HEK293 (cell line): ENCODE data around the gene CLDN7.

Experiments used
- CTCF ChIA-PET: fragments of 350-600 bp; formaldehyde crosslinking; extraction: SDS; loops from one replicate; lab custom pipeline; 2021; ENCODE audit warnings: antibody characterized with exemption; lab: Yijun Ruan, JAX
- POLR2A ChIA-PET: fragments of 300-600 bp; formaldehyde crosslinking; extraction: SDS; loops from one replicate; lab custom pipeline; 2020; ENCODE audit warnings: antibody characterized with exemption, inconsistent platforms; lab: Yijun Ruan, JAX
- H3K27ac ChIP-seq: fragments of 200-500 bp; sonication (Bioruptor generic); 2 replicates; pipeline ENCODE4 v1.5.1; 2014; ENCODE audit warnings: low read depth, low read length, control low read depth, inconsistent platforms; ENCODE audit errors: extremely low read depth
- H3K36me3 ChIP-seq, 2 experiments: fragments of 200-500 bp in 1 of 2; sonication (Bioruptor generic) in 1 of 2; 1 replicate in 1 of 2; 2 replicates in 1 of 2; pipeline ENCODE4 v1.5.1; 2014 to 2017; ENCODE audit warnings: inconsistent platforms in 2 of 2, low read length in 2 of 2; ENCODE audit not compliant: control insufficient read depth in 2 of 2, insufficient read depth in 1 of 2
- H3K4me1 ChIP-seq: fragments of 200-500 bp; sonication (Bioruptor generic); 2 replicates; pipeline ENCODE4 v1.5.1; 2014; ENCODE audit warnings: mild to moderate bottlenecking, low read length, inconsistent platforms; ENCODE audit not compliant: control insufficient read depth, insufficient read depth
- H3K4me3 ChIP-seq: 2 replicates; pipeline ENCODE4 v1.5.1; 2011; ENCODE audit warnings: low read depth, mild to moderate bottlenecking, control low read depth, low read length, moderate library complexity
- H3K9me3 ChIP-seq: fragments of 200-500 bp; sonication (Bioruptor generic); 2 replicates; pipeline ENCODE4 v1.5.1; 2014; ENCODE audit warnings: low read depth, low read length, inconsistent platforms; ENCODE audit not compliant: control insufficient read depth, insufficient read depth
- KLF10 ChIP-seq: fragments of 450-650 bp; IDR thresholded peaks from 2 replicates; pipeline ENCODE4 v1.5.1; 2018; ENCODE audit warnings: missing biosample characterization, mild to moderate bottlenecking, missing genetic modification characterization
- MYNN ChIP-seq: fragments of 450-650 bp; formaldehyde crosslinking; IDR thresholded peaks from 2 replicates; pipeline ENCODE4 v1.5.1; 2016; ENCODE audit warnings: missing biosample characterization, missing genetic modification characterization, borderline replicate concordance
- PRDM4 ChIP-seq: fragments of 450-650 bp; formaldehyde crosslinking; IDR thresholded peaks from 2 replicates; pipeline ENCODE4 v1.5.1; 2017; ENCODE audit warnings: missing biosample characterization, missing genetic modification characterization
- TRIM28 ChIP-seq: IDR thresholded peaks from 2 replicates; pipeline ENCODE4 v1.6.1; 2011; ENCODE audit warnings: low read length, control low read depth, borderline replicate concordance
- YY2 ChIP-seq: fragments of 450-650 bp; formaldehyde crosslinking; IDR thresholded peaks from 2 replicates; pipeline ENCODE4 v1.5.1; 2016; ENCODE audit warnings: missing biosample characterization, missing genetic modification characterization
- ZBTB17 ChIP-seq: fragments of 450-650 bp; formaldehyde crosslinking; IDR thresholded peaks from 2 replicates; pipeline ENCODE4 v1.5.1; 2016; ENCODE audit warnings: missing biosample characterization, missing genetic modification characterization
- ZBTB48 ChIP-seq: fragments of 450-650 bp; formaldehyde crosslinking; IDR thresholded peaks from 2 replicates; pipeline ENCODE4 v1.5.1; 2016; ENCODE audit warnings: missing biosample characterization, missing genetic modification characterization
- ZBTB6 ChIP-seq: fragments of 450-650 bp; formaldehyde crosslinking; IDR thresholded peaks from 2 replicates; pipeline ENCODE4 v1.5.1; 2017; ENCODE audit warnings: missing biosample characterization, missing genetic modification characterization
- ZFHX2 ChIP-seq: fragments of 450-650 bp; formaldehyde crosslinking; conservative IDR thresholded peaks from 2 replicates; pipeline ENCODE4 v1.5.1; 2016; ENCODE audit warnings: missing biosample characterization, missing genetic modification characterization
- ZFP41 ChIP-seq: fragments of 450-650 bp; formaldehyde crosslinking; IDR thresholded peaks from 2 replicates; pipeline ENCODE4 v1.5.1; 2016; ENCODE audit warnings: missing biosample characterization, missing genetic modification characterization, borderline replicate concordance
- ZNF112 ChIP-seq: fragments of 450-650 bp; formaldehyde crosslinking; IDR thresholded peaks from 2 replicates; pipeline ENCODE4 v1.5.0; 2017; ENCODE audit warnings: missing biosample characterization, missing genetic modification characterization
- ZNF146 ChIP-seq: fragments of 450-650 bp; formaldehyde crosslinking; IDR thresholded peaks from 2 replicates; pipeline ENCODE4 v1.5.1; 2016; ENCODE audit warnings: missing biosample characterization, missing genetic modification characterization
- ZNF24 ChIP-seq: fragments of 450-650 bp; formaldehyde crosslinking; IDR thresholded peaks from 2 replicates; pipeline ENCODE4 v1.5.1; 2016; ENCODE audit warnings: missing biosample characterization, missing genetic modification characterization
- ZNF274 ChIP-seq, 2 experiments: fragments of 200-500 bp in 1 of 2; fragments of 450-650 bp in 1 of 2; sonication (Bioruptor generic) in 1 of 2; formaldehyde crosslinking in 1 of 2; IDR thresholded peaks; 2 replicates each; pipeline versions ENCODE4 v1.5.1 to v1.6.1; 2014 to 2016; ENCODE audit warnings: borderline replicate concordance in 1 of 2, inconsistent platforms in 1 of 2, low read length in 1 of 2, missing biosample characterization in 1 of 2, missing genetic modification characterization in 1 of 2
- ZNF350 ChIP-seq: fragments of 450-650 bp; formaldehyde crosslinking; IDR thresholded peaks from 2 replicates; pipeline ENCODE4 v1.5.0; 2017; ENCODE audit warnings: missing biosample characterization, mild to moderate bottlenecking, missing genetic modification characterization
- ZNF514 ChIP-seq: fragments of 450-650 bp; formaldehyde crosslinking; IDR thresholded peaks from 2 replicates; pipeline ENCODE4 v1.5.1; 2016; ENCODE audit warnings: missing biosample characterization, missing genetic modification characterization
- ZNF629 ChIP-seq: fragments of 450-650 bp; formaldehyde crosslinking; IDR thresholded peaks from 2 replicates; pipeline ENCODE4 v1.5.1; 2017; ENCODE audit warnings: missing biosample characterization, missing genetic modification characterization
- ZNF658 ChIP-seq: fragments of 450-650 bp; formaldehyde crosslinking; IDR thresholded peaks from 2 replicates; pipeline ENCODE4; 2016; ENCODE audit warnings: missing biosample characterization, missing genetic modification characterization
- ZNF785 ChIP-seq: fragments of 450-650 bp; formaldehyde crosslinking; IDR thresholded peaks from 2 replicates; pipeline ENCODE4 v1.5.1; 2016; ENCODE audit warnings: missing biosample characterization, missing genetic modification characterization
- ZNF830 ChIP-seq: fragments of 450-650 bp; IDR thresholded peaks from 2 replicates; pipeline ENCODE4 v1.5.0; 2018; ENCODE audit warnings: missing biosample characterization, missing genetic modification characterization, low read depth, mild to moderate bottlenecking, moderate library complexity
- TF ChIP-seq, protein P1 (sequence below): fragments of 450-650 bp; formaldehyde crosslinking; conservative IDR thresholded peaks from 2 replicates; pipeline ENCODE4 v1.5.1; 2016; ENCODE audit warnings: low read depth, missing biosample characterization, missing genetic modification characterization
- TF ChIP-seq, protein P2 (sequence below): fragments of 450-650 bp; formaldehyde crosslinking; IDR thresholded peaks from 2 replicates; pipeline ENCODE4 v1.5.1; 2016; ENCODE audit warnings: missing biosample characterization, missing genetic modification characterization
- TF ChIP-seq, protein P3 (sequence below): fragments of 450-650 bp; formaldehyde crosslinking; IDR thresholded peaks from 2 replicates; pipeline ENCODE4 v1.5.1; 2016; ENCODE audit warnings: missing biosample characterization, missing genetic modification characterization

The CLDN7 gene

DNA sequence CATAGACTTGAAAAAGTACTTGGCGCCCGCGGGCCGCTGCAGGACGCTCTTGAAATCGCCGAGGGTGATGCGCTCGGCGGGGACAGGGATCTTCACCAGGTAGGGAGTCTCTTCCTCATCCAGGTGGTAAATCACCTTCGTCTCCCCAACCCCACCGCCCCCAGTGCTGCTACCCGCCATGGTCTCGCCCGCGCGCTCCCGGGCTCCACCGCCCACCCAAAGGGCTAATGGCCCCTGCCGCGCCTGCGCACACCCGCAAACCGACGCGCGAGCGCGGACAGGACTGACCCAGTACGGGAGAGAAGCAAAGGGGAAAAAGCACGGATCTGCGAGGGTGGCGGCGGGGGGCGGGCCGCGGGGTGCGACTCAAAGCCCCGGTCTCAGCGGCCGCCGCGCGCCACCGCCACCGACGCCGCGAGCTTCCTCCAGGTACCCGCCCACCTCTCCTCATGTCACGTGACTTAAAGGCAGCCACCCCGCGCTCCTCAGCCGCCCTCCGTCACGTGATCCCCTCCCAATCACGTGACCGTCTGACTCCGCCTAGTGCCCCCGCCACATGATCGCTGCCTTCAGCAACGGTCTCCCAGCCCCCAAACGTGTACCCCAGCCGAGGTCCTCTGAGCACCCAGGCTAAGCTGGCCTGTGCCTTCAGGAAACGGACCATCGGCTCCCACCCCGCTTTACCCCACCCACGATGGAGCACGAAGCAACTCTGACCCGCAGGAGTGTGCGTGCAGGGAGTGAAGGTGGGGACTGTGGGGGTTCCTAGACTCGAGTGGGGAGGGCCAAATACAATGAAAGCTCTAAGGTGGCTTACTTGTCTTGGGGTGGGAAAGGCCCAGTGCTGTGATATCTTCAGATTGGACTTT is 28.0 kb downstream of the CLDN7 start, which contains the start of gene DVL2 (continued):
- TF ChIP-seq ZNF658 (tag by site-specific recombination) (peak; percentile 92; the same call in 1 of the 2 replicates), ZNF350 (tag by site-specific recombination) (no peak)

- POLR2A ChIA-PET = interaction anchor here (0.6 to 14.2 kb wide), 13 partner anchors 9 to 472 kb away, joined by 3 to 284 read pairs (median 4); partner anchors contain the start of genes ACADVL, CTDNEP1, DLG4 and GABARAP
- peak overlapping the region; percentile 82 for H3K27ac ChIP-seq
- peaks cover 20 to 58% of the 10 kb centered on the region in 2 experiments for H3K36me3 ChIP-seq
- CTCF ChIA-PET = interaction anchor here (0.5 to 1.6 kb wide), 3 partner anchors 13 to 124 kb away, joined by 4 to 6 read pairs (median 4); partner anchors contain the start of genes ACADVL and DLG4
- H3K4me3 ChIP-seq = peak overlapping the region; percentile 87
- TF ChIP-seq, protein P1, sequence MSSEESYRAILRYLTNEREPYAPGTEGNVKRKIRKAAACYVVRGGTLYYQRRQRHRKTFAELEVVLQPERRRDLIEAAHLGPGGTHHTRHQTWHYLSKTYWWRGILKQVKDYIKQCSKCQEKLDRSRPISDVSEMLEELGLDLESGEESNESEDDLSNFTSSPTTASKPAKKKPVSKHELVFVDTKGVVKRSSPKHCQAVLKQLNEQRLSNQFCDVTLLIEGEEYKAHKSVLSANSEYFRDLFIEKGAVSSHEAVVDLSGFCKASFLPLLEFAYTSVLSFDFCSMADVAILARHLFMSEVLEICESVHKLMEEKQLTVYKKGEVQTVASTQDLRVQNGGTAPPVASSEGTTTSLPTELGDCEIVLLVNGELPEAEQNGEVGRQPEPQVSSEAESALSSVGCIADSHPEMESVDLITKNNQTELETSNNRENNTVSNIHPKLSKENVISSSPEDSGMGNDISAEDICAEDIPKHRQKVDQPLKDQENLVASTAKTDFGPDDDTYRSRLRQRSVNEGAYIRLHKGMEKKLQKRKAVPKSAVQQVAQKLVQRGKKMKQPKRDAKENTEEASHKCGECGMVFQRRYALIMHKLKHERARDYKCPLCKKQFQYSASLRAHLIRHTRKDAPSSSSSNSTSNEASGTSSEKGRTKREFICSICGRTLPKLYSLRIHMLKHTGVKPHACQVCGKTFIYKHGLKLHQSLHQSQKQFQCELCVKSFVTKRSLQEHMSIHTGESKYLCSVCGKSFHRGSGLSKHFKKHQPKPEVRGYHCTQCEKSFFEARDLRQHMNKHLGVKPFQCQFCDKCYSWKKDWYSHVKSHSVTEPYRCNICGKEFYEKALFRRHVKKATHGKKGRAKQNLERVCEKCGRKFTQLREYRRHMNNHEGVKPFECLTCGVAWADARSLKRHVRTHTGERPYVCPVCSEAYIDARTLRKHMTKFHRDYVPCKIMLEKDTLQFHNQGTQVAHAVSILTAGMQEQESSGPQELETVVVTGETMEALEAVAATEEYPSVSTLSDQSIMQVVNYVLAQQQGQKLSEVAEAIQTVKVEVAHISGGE (tag by site-specific recombination) = peak; percentile 1; the same call in 1 of the 2 replicates
- TF ChIP-seq ZBTB17 (tag by site-specific recombination) (0 out of 2 replicates have a peak, but pooled peaks have one; percentile 37), ZBTB48 (no peak)
- no peaks in the 10 kb centered on the region for H3K9me3 ChIP-seq
- peaks cover 7% of the 10 kb centered on the region; the same call in 1 of the 2 replicates for H3K4me1 ChIP-seq
These were observed 28.6 kb downstream of the CLDN7 start for GRCh38 chr17:7233701-7234082.

GRCh38 chr17:7232114-7232513 is 30.2 kb downstream of the CLDN7 start:
- no peak overlapping the region for H3K27ac ChIP-seq
- H3K4me1 ChIP-seq = peaks cover 3% of the 10 kb centered on the region; the same call in 1 of the 2 replicates
- H3K36me3 ChIP-seq = peaks cover 22 to 70% of the 10 kb centered on the region in 2 experiments
- ChIA-PET CTCF (interaction anchor here (1.1 to 1.3 kb wide), 2 partner anchors 11 kb away, joined by 3 read pairs; partner anchors contain the start of gene GABARAP), POLR2A (interaction anchor here (14.2 kb wide), 1 partner anchor 10 kb away, joined by 284 read pairs; the partner anchor contains the start of genes ACADVL and DLG4)
- H3K4me3 ChIP-seq = 0 out of 2 replicates have a peak overlapping the region, but pooled peaks have one; percentile 2
- no peaks in the 10 kb centered on the region for H3K9me3 ChIP-seq
- TF ChIP-seq TRIM28 = no peak
- TF ChIP-seq YY2 (tag by site-specific recombination) = no peak
- TF ChIP-seq KLF10 (tag by site-specific recombination) = no peak
- TF ChIP-seq ZFP41 = no peak
- no peak for TF ChIP-seq PRDM4 (tag by site-specific recombination)
- no peak for TF ChIP-seq ZNF629
- no peak for TF ChIP-seq ZNF830 (tag by site-specific recombination)
- TF ChIP-seq ZNF146 (tag by site-specific recombination) = no peak
- no peak for TF ChIP-seq ZNF24 (tag by site-specific recombination)
- no peak for TF ChIP-seq MYNN
- TF ChIP-seq ZNF274 (IDR thresholded peaks at IDR 0.05; ENCODE audit: low read length) = no peak
- no peak for TF ChIP-seq ZNF274 (tag by site-specific recombination; IDR thresholded peaks at IDR 0.05; ENCODE audit: borderline replicate concordance)
- no peak for TF ChIP-seq ZFHX2 (tag by site-specific recombination)
- TF ChIP-seq, protein P2, sequence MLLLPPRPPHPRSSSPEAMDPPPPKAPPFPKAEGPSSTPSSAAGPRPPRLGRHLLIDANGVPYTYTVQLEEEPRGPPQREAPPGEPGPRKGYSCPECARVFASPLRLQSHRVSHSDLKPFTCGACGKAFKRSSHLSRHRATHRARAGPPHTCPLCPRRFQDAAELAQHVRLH = no peak
- TF ChIP-seq ZBTB6 (tag by site-specific recombination) = no peak
- no peak for TF ChIP-seq ZNF514
- TF ChIP-seq, protein P3, sequence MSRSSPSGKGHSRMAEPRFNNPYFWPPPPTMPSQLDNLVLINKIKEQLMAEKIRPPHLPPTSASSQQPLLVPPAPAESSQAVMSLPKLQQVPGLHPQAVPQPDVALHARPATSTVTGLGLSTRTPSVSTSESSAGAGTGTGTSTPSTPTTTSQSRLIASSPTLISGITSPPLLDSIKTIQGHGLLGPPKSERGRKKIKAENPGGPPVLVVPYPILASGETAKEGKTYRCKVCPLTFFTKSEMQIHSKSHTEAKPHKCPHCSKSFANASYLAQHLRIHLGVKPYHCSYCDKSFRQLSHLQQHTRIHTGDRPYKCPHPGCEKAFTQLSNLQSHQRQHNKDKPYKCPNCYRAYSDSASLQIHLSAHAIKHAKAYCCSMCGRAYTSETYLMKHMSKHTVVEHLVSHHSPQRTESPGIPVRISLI = no peak
- no peak for TF ChIP-seq ZNF112 (tag by site-specific recombination)
- no peak for TF ChIP-seq ZNF785 (tag by site-specific recombination)
